H1 (cell line): ENCODE measurements around the gene PPY. TPM values are rescaled to one million over a fixed set of nuclear protein-coding genes. Genes with fewer than 3 reads are reported as not detected.

Source experiments
- BRCA1 ChIP-seq: IDR thresholded peaks from 2 replicates; pipeline ENCODE4 v1.6.1; 2012; ENCODE audit warnings: low read depth, low read length, improper control_type of control experiment
- CTCF ChIP-seq, 3 experiments: IDR thresholded peaks; 1 replicate in 2 of 3; 2 replicates in 1 of 3; pipeline versions ENCODE4 v1.5.1 to v1.6.1; 2011; ENCODE audit warnings: low read length in 3 of 3, mild to moderate bottlenecking in 3 of 3, inconsistent platforms in 2 of 3, low read depth in 1 of 3, moderate library complexity in 1 of 3; ENCODE audit not compliant: insufficient read depth in 1 of 3; ENCODE audit errors: control extremely low read depth in 1 of 3
- JUND ChIP-seq: IDR thresholded peaks from 2 replicates; pipeline ENCODE4 v1.6.1; 2011; ENCODE audit warnings: mild to moderate bottlenecking, improper control_type of control experiment, low read length
- KDM4A ChIP-seq: IDR thresholded peaks from one replicate; pipeline ENCODE4 v1.7.1; 2012; ENCODE audit warnings: low read depth, mild to moderate bottlenecking, moderate library complexity, low read length, inconsistent platforms; ENCODE audit not compliant: severe bottlenecking
- RBBP5 ChIP-seq: IDR thresholded peaks from 2 replicates; pipeline ENCODE4 v1.7.1; 2012; ENCODE audit warnings: low read depth, mild to moderate bottlenecking, inconsistent platforms, low read length, moderate library complexity, borderline replicate concordance
- SIN3A ChIP-seq, 2 experiments: IDR thresholded peaks in 1 of 2; conservative IDR thresholded peaks in 1 of 2; 2 replicates each; pipeline ENCODE4 v1.6.1; 2011 to 2012; ENCODE audit warnings: low read length in 2 of 2, improper control_type of control experiment in 1 of 2, low read depth in 1 of 2, mild to moderate bottlenecking in 1 of 2
- SIX5 ChIP-seq: IDR thresholded peaks from 2 replicates; pipeline ENCODE4 v1.6.1; 2011; ENCODE audit warnings: mild to moderate bottlenecking, low read depth, low read length
- SP1 ChIP-seq: IDR thresholded peaks from 2 replicates; pipeline ENCODE4 v1.6.1; 2011; ENCODE audit warnings: low read depth, low read length
- SP4 ChIP-seq: IDR thresholded peaks from 2 replicates; pipeline ENCODE4 v1.6.1; 2012; ENCODE audit warnings: low read length, inconsistent platforms
- polyA plus RNA-seq, 7 experiments: library from polyadenylated mRNA; depleted of rRNA in 3 of 7; stranded (reverse) in 5 of 7; unstranded in 2 of 7; fragments of >200 nt in 5 of 7; fragments of 200-250 nt in 2 of 7; gene quantifications; 1 replicate in 5 of 7; 2 replicates in 1 of 7; 4 replicates in 1 of 7; pipeline versions ENCODE4 v1.2.1 to v1.2.3, GENCODE V29; 2011 to 2013; ENCODE audit warnings: missing spikeins in 2 of 7, mixed read lengths in 2 of 7
- total RNA-seq: library from RNA; stranded (reverse); fragmentation: NEBNext Ultra II Directional; extraction: Animal tissue kit (Norgen Biotek cat#: 25700); gene quantifications from 2 replicates; pipeline ENCODE4 v1.2.1, GENCODE V29; 2021

Gene PPY
- total and polyA plus RNA-seq, 2 of the 8 experiments (the other 6 are each of a cell fraction or from before 2014, with no cell fraction given): 0.26 TPM; not detected in 1

- TF ChIP-seq CTCF (IDR thresholded peaks at IDR 0.05; ENCODE audit: control extremely low read depth in 1 of 3, insufficient read depth in 1 of 3, low read depth in 1 of 3, low read length in 3 of 3): no peak
- TF ChIP-seq RBBP5: no peak
- 0 out of 2 replicates have a peak, but pooled peaks have one; percentile 31 for TF ChIP-seq SP1
- TF ChIP-seq SIN3A (conservative IDR thresholded peaks at IDR 0.05 in 1 of 2, IDR thresholded peaks at IDR 0.05 in 1 of 2; ENCODE audit: low read depth in 1 of 2, low read length in 2 of 2): peak in 1 of 2 experiments; percentile 66; a peak in 1 of 4 replicates
- peak; percentile 86 for TF ChIP-seq KDM4A
- TF ChIP-seq SIX5: no peak
- 0 out of 2 replicates have a peak, but pooled peaks have one; percentile 36 for TF ChIP-seq JUND
- TF ChIP-seq BRCA1: no peak
- TF ChIP-seq SP4: no peak; the same call in 1 of the 2 replicates
These were observed 34.8 kb downstream of the PPY start, which contains the start of gene MPP2 (continued) for GRCh38 chr17:43907425-43907981.
